Activated T-helper 9 cell treated with anti-CD3 and anti-CD28 coated beads, Interleukin-2, amount 50 U/mL, for 16 hours (primary cell): ENCODE measurements around the gene PLXND1.

Experiments used
- DNase-seq: peaks from one replicate; pipeline ENCODE4 v3.0.0-alpha.2; 2020; ENCODE audit warnings: low read depth

PLXND1 gene

GRCh38 chr3:129582799-129583198 is 23.7 kb downstream of the PLXND1 start:
- no peak for DNase-seq

DNA sequence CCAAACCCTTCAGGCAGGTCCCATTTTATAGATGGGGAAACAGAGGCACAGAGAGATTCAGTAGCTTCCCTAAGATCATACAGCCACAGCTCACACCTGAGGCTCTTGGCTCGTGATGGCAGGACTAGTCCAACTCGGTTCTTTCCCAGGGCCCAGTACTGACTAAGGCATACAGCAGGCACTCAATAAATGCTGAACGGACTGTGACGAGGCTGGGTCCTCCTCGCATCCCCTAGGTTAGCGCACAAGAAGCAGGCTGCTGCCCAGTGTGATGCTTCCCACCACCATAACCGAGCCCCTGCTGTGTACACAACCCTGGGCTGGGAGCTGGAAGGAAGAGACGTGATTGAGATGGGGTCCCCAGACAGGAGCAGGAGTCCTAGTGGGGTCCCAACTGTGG is 24.9 kb downstream of the PLXND1 start:
- no peak for DNase-seq

DNA sequence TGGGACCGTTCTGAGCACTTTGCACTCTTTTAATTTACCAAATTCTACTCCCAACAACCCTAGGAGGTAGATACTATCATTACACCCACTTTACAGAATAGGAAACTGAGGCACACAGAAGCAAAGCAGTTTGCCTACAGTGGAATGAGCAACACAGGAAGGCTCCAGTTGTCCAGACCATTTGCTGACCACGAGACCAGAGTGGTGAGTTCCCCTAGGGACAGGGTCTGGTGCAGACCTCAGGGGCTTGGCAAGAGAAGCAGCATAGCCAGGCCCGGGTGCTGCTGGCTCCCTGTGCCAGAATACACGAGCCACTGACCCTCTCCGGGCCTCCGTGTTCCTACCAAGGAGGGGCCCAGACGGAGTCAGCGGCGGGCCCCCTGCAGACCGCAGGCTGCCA is 26.5 kb downstream of the PLXND1 start:
- DNase-seq: no peak

GRCh38 chr3:129577925-129578786 is 28.3 kb downstream of the PLXND1 start:
- DNase-seq: no peak

GRCh38 chr3:129577366-129577765 is 29.1 kb downstream of the PLXND1 start:
- no peak for DNase-seq

- DNase-seq: peak; percentile 28
These were observed 29.7 kb downstream of the PLXND1 start for GRCh38 chr3:129576514-129577352.

GRCh38 chr3:129575997-129576384 is 30.5 kb downstream of the PLXND1 start:
- DNase-seq: no peak

- DNase-seq: no peak
These were observed 31.1 kb downstream of the PLXND1 start for GRCh38 chr3:129575233-129575996.

DNA sequence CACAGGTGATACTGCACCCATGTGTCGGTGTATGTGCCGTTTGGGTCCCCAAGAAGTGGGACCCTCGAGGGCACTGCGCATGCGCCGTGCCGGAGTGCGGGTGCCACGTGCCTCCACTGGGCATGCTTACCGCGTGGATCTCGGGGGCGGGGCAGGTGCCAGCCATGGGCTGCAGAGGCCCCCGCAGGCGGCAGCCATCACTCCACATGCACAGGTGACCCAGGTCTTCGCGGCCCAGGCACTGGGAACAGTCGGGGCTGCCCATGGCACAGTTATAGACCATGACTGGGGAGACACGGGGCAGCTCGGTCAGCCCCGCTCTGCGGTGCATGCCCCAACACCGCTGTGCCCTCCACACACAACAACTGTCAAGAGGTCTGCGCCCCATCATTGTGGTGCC is 32.3 kb downstream of the PLXND1 start:
- DNase-seq: no peak

- DNase-seq: no peak
These were observed 33.0 kb downstream of the PLXND1 start for GRCh38 chr3:129573493-129573892.

DNA sequence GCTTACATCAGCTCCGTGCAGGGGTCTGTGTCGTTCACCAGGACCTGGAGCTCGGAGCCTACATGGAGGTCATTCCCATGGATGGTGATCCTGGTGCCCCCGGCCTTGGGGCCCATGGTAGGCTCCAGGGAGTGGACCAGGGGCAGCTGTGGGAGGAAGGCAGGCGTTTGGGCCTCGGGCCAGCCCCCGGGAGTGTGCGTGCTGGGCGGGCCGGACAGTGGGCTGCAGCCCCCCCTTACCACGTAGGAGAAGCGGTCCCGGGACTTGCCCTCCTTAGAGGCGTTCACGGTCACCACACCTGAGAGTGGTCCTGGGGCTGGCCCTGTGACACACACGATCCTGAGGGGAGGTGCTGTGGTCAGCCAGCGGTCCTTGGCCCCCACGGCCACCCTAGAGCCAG is 33.9 kb downstream of the PLXND1 start:
- DNase-seq: no peak

DNA sequence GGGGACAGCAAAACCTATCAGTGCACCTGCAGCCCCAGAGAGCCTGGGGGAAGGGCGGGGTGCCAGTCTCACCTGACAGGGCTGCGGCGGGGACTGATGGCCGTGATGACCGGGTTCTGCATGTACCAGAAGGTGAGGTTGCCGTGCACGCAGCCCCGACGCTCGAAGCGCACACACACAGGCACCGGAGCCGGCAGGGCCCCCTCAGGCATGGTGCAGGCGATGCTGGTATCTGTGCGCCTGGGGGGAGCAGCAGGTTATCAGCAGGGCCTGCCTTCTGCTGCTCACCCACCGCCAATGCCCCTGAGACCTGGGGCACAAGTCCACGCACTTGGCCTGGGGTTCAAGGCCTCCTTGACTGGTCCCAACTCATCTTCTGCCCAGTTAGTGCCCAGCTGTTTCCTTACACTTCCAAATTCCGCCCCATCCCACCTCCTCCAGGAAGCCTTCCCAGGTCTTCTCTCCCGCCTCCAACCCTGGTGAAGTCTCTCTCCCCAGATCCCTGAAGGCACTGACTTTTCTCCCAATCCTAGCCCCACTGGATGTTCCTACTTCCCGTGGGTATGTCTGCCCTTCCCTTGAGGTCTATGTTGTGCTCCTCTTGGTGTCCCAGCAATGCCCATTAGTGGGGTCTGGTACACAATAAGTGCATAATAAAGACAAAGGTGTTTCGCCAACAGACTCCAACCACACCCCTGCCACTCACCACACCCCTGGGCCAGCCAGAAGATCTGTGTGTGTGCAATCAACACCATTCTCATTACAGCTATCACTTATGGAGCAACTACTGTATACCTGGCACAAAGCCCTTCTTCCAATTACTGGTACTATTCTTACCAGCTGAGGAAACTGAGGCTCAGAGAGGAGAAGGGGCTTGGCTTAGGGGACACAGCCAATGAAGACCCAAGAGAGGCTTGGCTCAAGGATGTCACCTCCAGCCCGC is 34.6 kb downstream of the PLXND1 start:
- DNase-seq: no peak

DNA sequence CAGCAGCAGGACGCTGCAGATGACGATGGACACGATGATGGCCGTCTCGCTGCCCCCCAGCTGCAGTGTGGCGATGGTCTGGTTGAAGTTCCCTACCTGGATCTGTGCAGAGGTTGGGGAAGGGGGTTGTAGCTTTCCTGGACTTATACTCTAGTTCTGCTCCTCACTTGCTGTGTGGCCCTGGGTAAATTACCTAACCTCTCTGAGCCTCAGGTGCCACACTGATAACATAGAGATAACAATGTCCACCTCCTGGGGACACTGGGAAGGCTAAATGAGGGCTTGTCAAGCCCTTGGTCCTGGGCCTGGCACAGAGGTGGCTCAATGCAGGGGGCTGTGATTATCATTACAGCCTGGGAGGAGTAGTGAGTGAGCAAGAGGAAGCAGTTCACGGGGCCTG is 36.6 kb downstream of the PLXND1 start:
- DNase-seq: no peak

DNA sequence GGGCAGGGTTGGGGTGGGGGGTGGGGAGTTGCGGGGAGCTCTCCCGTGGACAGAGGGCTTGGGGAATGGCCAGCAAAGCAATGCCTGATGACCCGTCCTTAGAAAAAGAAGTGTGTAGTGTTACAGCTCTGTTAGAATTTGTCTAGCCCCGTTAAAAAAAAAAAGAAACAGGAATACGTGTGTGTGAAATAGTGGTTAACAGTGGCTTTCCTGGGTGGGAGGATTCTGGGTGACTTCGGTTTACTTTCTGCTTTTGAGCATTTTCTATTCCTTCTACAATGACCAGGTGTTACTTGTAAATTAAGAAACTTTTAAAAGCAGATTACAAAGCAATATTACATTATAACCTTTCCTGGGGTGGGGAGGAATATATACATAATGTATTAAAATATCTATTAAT is 38.5 kb downstream of the PLXND1 start:
- DNase-seq: no peak

GRCh38 chr3:129567176-129567705 is 39.2 kb downstream of the PLXND1 start:
- DNase-seq: no peak

DNA sequence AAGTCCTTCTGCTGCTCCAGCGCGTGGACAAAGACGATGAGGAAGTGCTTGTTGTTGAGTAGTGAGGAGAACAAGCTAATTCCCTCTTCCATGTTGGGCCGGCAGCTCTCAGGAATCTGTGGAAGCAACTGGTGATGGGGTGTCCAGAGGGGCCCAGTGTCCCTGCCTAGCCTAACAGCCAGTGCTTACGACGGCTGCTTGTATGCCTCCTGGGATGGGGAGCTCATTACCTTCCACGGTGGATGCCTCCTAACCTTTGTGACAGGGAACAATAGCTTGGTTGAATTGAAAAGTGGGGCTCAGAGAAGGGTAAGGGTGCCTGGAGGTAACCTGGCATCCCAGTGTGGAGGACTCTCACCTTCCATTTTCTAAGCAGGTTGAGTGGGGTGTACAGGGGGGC is 40.6 kb downstream of the PLXND1 start:
- no peak for DNase-seq

- DNase-seq: no peak
These were observed 41.4 kb downstream of the PLXND1 start for GRCh38 chr3:129564981-129565644.

DNA sequence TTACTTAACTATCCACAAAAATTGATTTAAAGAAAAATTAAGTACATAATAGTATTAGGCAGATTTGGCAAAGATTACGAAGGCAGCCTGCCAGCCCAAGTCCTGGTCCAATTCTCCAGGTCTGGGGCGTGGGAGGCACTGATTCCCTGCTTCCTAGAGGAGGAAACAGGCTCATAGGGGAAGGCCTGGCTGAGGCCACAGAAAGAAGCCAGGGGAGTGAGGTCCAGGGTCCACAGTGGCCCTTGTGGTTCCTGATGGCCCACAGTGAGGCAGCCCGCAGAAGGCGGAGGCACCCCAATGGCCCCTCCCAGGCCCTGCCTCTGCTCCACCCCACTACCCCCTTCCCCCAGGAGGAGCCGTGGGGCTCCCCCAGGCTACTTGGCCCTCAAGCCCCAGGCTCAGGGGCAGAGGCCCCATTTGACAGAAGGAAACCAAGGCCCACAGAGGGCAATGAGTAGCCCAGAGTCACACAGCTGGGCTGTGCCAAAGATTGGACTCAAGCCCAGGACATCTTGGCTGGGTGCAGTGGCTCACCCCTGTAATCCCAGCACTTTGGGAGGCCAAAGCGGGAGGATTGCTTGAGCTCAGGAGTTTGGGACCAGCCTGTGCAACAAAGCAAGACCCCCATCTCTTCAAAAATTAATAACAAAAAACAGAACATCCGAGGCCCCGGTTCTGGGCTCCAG is 42.5 kb downstream of the PLXND1 start:
- DNase-seq: no peak

DNA sequence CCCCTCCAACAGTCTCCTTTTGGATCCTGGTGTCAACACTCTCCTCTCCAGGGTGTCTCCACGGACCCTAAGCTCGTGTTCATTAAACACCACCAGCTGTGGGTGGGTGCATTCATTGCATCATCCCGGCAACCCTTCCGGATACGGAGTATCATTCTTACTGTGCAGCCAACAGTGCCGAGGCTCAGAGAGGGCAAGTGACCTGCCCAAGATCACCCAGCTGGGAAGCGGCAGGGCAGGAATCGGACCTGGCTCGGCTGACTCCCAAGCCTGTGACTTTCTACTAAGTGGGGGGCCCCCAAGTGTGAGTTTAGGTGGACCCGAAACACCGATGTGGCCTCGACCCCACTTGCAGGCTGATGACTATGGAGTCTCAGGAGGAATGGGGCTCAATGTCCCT is 43.1 kb downstream of the PLXND1 start:
- DNase-seq: no peak

GRCh38 chr3:129562803-129563202 is 43.7 kb downstream of the PLXND1 start:
- no peak for DNase-seq
